SK-N-MC (cell line): ENCODE data around the gene CLN6.

ENCODE experiments used
- FOXP2 ChIP-seq: optimal IDR thresholded peaks from 2 replicates; pipeline ENCODE3; 2011; ENCODE audit warnings: mild to moderate bottlenecking, moderate library complexity; ENCODE audit not compliant: insufficient read depth; ENCODE audit errors: extremely low read length, control extremely low read depth
- POLR2AphosphoS5 ChIP-seq: IDR thresholded peaks from 2 replicates; pipeline ENCODE4 v1.6.1; 2012; ENCODE audit warnings: mild to moderate bottlenecking, low read depth, low read length, borderline replicate concordance

- TF ChIP-seq POLR2AphosphoS5: no peak
- no peak for TF ChIP-seq FOXP2
These were observed 35.6 kb upstream of the CLN6 start for GRCh38 chr15:68265081-68265480.
